MM.1S (cell line): ENCODE measurements around the gene HS6ST1.

Experiments used
- DNase-seq: peaks from one replicate; pipeline ENCODE4 v3.0.0-alpha.2; 2015
- H2AFZ ChIP-seq: fragments of 300-600 bp; sonication (generic); 2 replicates; pipeline ENCODE4 v1.6.0; 2016; ENCODE audit warnings: antibody characterized with exemption, low read length
- H3F3A ChIP-seq: fragments of 300-600 bp; sonication (generic); 2 replicates; pipeline ENCODE4 v1.6.1; 2016; ENCODE audit warnings: mild to moderate bottlenecking, antibody characterized with exemption, low read length, moderate library complexity, mixed read lengths; ENCODE audit not compliant: insufficient read depth
- H3K27ac ChIP-seq: fragments of 300-600 bp; sonication (generic); 2 replicates; pipeline ENCODE4 v1.5.1; 2016; ENCODE audit warnings: mild to moderate bottlenecking, low read length
- H3K27me3 ChIP-seq: fragments of 300-600 bp; sonication (generic); replicated peaks from 2 replicates; pipeline ENCODE4 v1.6.0; 2016; ENCODE audit warnings: low read length; ENCODE audit not compliant: insufficient read depth
- H3K36me3 ChIP-seq: fragments of 300-600 bp; sonication (generic); replicated peaks from 2 replicates; pipeline ENCODE4 v1.6.1; 2016; ENCODE audit warnings: mild to moderate bottlenecking, low read length, mixed read lengths; ENCODE audit not compliant: insufficient read depth
- H3K4me1 ChIP-seq: fragments of 300-600 bp; sonication (generic); 2 replicates; pipeline ENCODE4 v1.6.1; 2016; ENCODE audit warnings: low read length, mixed read lengths
- H3K4me2 ChIP-seq: fragments of 300-600 bp; sonication (generic); 2 replicates; pipeline ENCODE4 v1.6.0; 2016; ENCODE audit warnings: low read depth, low read length
- H3K4me3 ChIP-seq: fragments of 300-600 bp; sonication (generic); 2 replicates; pipeline ENCODE4 v1.5.1; 2016; ENCODE audit warnings: low read length, mixed read lengths
- H3K79me2 ChIP-seq: fragments of 300-600 bp; sonication (generic); 2 replicates; pipeline ENCODE4 v1.6.1; 2016; ENCODE audit warnings: mixed run types, low read length, mixed read lengths
- H3K9ac ChIP-seq: fragments of 300-600 bp; sonication (generic); 2 replicates; pipeline ENCODE4 v1.6.1; 2016; ENCODE audit warnings: low read length, mixed read lengths
- H3K9me2 ChIP-seq: fragments of 300-600 bp; sonication (generic); replicated peaks from 2 replicates; pipeline ENCODE4 v1.6.1; 2016; ENCODE audit warnings: mild to moderate bottlenecking, low read length, mixed read lengths; ENCODE audit not compliant: insufficient read depth
- H3K9me3 ChIP-seq: fragments of 300-600 bp; sonication (generic); replicated peaks from 2 replicates; pipeline ENCODE4 v1.6.1; 2016; ENCODE audit warnings: mild to moderate bottlenecking, low read length, mixed read lengths; ENCODE audit not compliant: insufficient read depth
- H4K20me1 ChIP-seq: fragments of 300-600 bp; sonication (generic); 2 replicates; pipeline ENCODE4 v1.6.1; 2016; ENCODE audit warnings: mild to moderate bottlenecking, low read length, moderate library complexity, mixed read lengths; ENCODE audit not compliant: insufficient read depth
- EZH2 ChIP-seq: fragments of 300-600 bp; sonication (generic); optimal IDR thresholded peaks from 2 replicates; pipeline ENCODE3; 2017; ENCODE audit warnings: low read depth, mild to moderate bottlenecking, antibody characterized with exemption, low read length, mixed read lengths
- EZH2phosphoT487 ChIP-seq: fragments of 300-600 bp; sonication (generic); IDR thresholded peaks from 2 replicates; pipeline ENCODE4 v1.6.1; 2018; ENCODE audit warnings: antibody characterized with exemption, low read length
- TF ChIP-seq, protein P1 (sequence below): fragments of 300-600 bp; sonication (generic); IDR thresholded peaks from 2 replicates; pipeline ENCODE4 v1.5.1; 2016; ENCODE audit warnings: antibody characterized with exemption, low read length, mixed read lengths

The HS6ST1 gene

DNA sequence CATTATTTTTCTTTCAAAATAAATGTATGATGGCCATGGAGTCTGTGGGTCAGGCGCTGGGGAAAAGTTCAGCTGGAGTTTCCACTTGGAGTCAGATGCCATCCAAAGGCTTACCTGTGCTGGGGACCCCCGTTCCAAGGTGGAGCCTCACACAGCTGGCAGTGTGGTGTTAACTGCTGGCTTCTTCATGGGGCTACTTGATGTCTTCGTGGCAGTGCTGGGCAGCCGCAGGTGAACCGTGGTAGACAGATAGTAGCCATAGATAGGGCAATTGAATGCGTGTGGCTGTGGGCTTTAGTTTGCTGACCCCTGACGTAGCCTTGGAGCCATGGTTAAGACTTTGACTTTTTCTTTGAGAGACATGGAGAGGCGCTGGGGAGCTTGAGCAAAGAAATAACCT is 83.1 kb downstream of the HS6ST1 start:
- no peak overlapping the region for H3K4me2 ChIP-seq
- H3K36me3 ChIP-seq, result no peaks in the 10 kb centered on the region
- no peaks in the 10 kb centered on the region for H3K9me3 ChIP-seq
- H4K20me1 ChIP-seq, result no peaks in the 10 kb centered on the region
- DNase-seq, result no peak
- no peak overlapping the region for H3K4me3 ChIP-seq
- no peaks in the 10 kb centered on the region for H3K4me1 ChIP-seq
- H3K9me2 ChIP-seq, result no peaks in the 10 kb centered on the region
- no peak overlapping the region for H3K9ac ChIP-seq
- no peaks in the 10 kb centered on the region for H3K79me2 ChIP-seq
- H2AFZ ChIP-seq, result no peak overlapping the region
- H3F3A ChIP-seq, result no peaks in the 10 kb centered on the region
- H3K27ac ChIP-seq, result no peak overlapping the region
- TF ChIP-seq, protein P1, sequence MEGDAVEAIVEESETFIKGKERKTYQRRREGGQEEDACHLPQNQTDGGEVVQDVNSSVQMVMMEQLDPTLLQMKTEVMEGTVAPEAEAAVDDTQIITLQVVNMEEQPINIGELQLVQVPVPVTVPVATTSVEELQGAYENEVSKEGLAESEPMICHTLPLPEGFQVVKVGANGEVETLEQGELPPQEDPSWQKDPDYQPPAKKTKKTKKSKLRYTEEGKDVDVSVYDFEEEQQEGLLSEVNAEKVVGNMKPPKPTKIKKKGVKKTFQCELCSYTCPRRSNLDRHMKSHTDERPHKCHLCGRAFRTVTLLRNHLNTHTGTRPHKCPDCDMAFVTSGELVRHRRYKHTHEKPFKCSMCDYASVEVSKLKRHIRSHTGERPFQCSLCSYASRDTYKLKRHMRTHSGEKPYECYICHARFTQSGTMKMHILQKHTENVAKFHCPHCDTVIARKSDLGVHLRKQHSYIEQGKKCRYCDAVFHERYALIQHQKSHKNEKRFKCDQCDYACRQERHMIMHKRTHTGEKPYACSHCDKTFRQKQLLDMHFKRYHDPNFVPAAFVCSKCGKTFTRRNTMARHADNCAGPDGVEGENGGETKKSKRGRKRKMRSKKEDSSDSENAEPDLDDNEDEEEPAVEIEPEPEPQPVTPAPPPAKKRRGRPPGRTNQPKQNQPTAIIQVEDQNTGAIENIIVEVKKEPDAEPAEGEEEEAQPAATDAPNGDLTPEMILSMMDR, result no peak
- TF ChIP-seq EZH2 (no peak), EZH2phosphoT487 (no peak)
- no peaks in the 10 kb centered on the region for H3K27me3 ChIP-seq

- Histone ChIP-seq H3K79me2 (no peaks in the 10 kb centered on the region), H3K4me2 (no peak overlapping the region), H2AFZ (no peak overlapping the region), H4K20me1 (no peaks in the 10 kb centered on the region), H3K9me3 (no peaks in the 10 kb centered on the region), H3K4me3 (no peak overlapping the region), H3F3A (no peaks in the 10 kb centered on the region), H3K27me3 (no peaks in the 10 kb centered on the region), H3K9ac (no peak overlapping the region), H3K9me2 (no peaks in the 10 kb centered on the region), H3K27ac (no peak overlapping the region), H3K36me3 (no peaks in the 10 kb centered on the region), H3K4me1 (no peaks in the 10 kb centered on the region)
- DNase-seq, result no peak
- TF ChIP-seq, protein P1, result no peak
- TF ChIP-seq EZH2phosphoT487 (no peak), EZH2 (no peak)
These were observed 84.1 kb downstream of the HS6ST1 start for GRCh38 chr2:128234613-128235012.

DNA sequence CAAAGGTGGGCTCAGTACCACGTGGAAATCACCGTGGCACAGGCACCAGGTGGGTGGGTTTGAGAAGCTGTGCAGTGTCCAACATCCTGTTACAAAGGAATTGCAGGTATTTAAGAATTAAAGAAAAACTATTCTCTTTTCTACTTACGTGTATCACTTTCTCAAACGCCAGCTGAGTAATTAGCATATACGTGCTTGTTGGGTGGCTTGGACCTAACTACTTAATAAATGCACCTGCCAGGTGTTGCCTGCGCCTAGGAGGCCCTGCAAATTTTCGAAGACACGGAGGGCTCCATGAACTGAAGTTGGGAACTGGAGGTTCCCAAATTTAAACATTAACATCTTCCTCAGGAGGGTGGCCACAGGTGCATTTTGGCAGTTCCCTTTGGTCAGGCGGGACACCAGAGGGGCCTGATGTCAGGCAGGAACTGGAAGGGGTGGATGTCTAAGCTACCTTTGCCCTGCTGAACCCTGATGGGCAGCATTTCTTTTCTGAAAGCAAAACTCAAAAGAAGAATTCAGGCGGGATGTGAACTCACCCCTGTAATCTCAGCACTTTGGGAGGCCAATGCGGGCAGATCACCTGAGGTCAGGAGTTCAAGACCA is 84.8 kb downstream of the HS6ST1 start:
- Histone ChIP-seq H4K20me1 (no peaks in the 10 kb centered on the region), H2AFZ (peak overlapping the region; percentile 100; the same call in 1 of the 2 replicates), H3K4me2 (peak overlapping the region; percentile 80; the same call in 1 of the 2 replicates), H3K4me3 (peak overlapping the region; percentile 77; the same call in 1 of the 2 replicates), H3K9me3 (no peaks in the 10 kb centered on the region), H3K36me3 (no peaks in the 10 kb centered on the region), H3K9ac (no peak overlapping the region), H3K4me1 (no peaks in the 10 kb centered on the region), H3F3A (no peaks in the 10 kb centered on the region), H3K27ac (no peak overlapping the region), H3K27me3 (no peaks in the 10 kb centered on the region), H3K79me2 (no peaks in the 10 kb centered on the region), H3K9me2 (no peaks in the 10 kb centered on the region)
- DNase-seq, result no peak
- TF ChIP-seq, protein P1, result no peak
- no peak for TF ChIP-seq EZH2
- TF ChIP-seq EZH2phosphoT487, result no peak
